KMS-11 (cell line): ENCODE data around the gene ZYX.

ENCODE experiments used
- H2AFZ ChIP-seq: fragments of 200-600 bp; sonication (generic); 2 replicates; pipeline ENCODE4 v1.6.1; 2016; ENCODE audit warnings: antibody characterized with exemption, mixed run types, low read depth
- H3K27ac ChIP-seq: fragments of 200-600 bp; sonication (generic); 2 replicates; pipeline ENCODE4 v1.6.1; 2016; ENCODE audit warnings: mild to moderate bottlenecking, mixed run types
- H3K27me3 ChIP-seq: fragments of 200-600 bp; sonication (generic); 2 replicates; pipeline ENCODE4 v1.6.1; 2017; ENCODE audit warnings: mild to moderate bottlenecking, low read depth, mixed run types, moderate library complexity; ENCODE audit not compliant: insufficient read depth
- H3K36me3 ChIP-seq: fragments of 200-600 bp; sonication (generic); 2 replicates; pipeline ENCODE4 v1.6.1; 2017; ENCODE audit warnings: mild to moderate bottlenecking, mixed run types; ENCODE audit not compliant: insufficient read depth
- H3K4me1 ChIP-seq: fragments of 200-600 bp; sonication (generic); 2 replicates; pipeline ENCODE4 v1.6.1; 2016; ENCODE audit warnings: mild to moderate bottlenecking, low read depth, mixed run types; ENCODE audit not compliant: poor library complexity, severe bottlenecking
- H3K4me2 ChIP-seq: fragments of 200-600 bp; sonication (generic); 2 replicates; pipeline ENCODE4 v1.7.0; 2016; ENCODE audit warnings: mild to moderate bottlenecking, mixed run types
- H3K4me3 ChIP-seq: fragments of 200-600 bp; sonication (generic); IDR thresholded peaks from 2 replicates; pipeline ENCODE4 v1.6.1; 2017; ENCODE audit warnings: low read depth, low read length, mixed read lengths; ENCODE audit not compliant: insufficient read depth
- H3K79me2 ChIP-seq: fragments of 200-600 bp; sonication (generic); 2 replicates; pipeline ENCODE4 v1.6.1; 2016; ENCODE audit warnings: low read depth, mixed run types; ENCODE audit not compliant: insufficient read depth
- H3K9ac ChIP-seq: fragments of 200-600 bp; sonication (generic); 2 replicates; pipeline ENCODE4 v1.6.1; 2016; ENCODE audit warnings: mild to moderate bottlenecking, mixed run types
- H4K20me1 ChIP-seq: fragments of 200-600 bp; sonication (generic); 2 replicates; pipeline ENCODE4 v1.6.1; 2016; ENCODE audit warnings: mild to moderate bottlenecking, mixed run types; ENCODE audit not compliant: insufficient read depth
- CTCF ChIP-seq: fragments of 200-600 bp; sonication (generic); conservative IDR thresholded peaks from 2 replicates; pipeline ENCODE4 v1.6.1; 2017; ENCODE audit warnings: low read depth, mild to moderate bottlenecking, antibody characterized with exemption, low read length, moderate library complexity, mixed read lengths

The ZYX gene

DNA sequence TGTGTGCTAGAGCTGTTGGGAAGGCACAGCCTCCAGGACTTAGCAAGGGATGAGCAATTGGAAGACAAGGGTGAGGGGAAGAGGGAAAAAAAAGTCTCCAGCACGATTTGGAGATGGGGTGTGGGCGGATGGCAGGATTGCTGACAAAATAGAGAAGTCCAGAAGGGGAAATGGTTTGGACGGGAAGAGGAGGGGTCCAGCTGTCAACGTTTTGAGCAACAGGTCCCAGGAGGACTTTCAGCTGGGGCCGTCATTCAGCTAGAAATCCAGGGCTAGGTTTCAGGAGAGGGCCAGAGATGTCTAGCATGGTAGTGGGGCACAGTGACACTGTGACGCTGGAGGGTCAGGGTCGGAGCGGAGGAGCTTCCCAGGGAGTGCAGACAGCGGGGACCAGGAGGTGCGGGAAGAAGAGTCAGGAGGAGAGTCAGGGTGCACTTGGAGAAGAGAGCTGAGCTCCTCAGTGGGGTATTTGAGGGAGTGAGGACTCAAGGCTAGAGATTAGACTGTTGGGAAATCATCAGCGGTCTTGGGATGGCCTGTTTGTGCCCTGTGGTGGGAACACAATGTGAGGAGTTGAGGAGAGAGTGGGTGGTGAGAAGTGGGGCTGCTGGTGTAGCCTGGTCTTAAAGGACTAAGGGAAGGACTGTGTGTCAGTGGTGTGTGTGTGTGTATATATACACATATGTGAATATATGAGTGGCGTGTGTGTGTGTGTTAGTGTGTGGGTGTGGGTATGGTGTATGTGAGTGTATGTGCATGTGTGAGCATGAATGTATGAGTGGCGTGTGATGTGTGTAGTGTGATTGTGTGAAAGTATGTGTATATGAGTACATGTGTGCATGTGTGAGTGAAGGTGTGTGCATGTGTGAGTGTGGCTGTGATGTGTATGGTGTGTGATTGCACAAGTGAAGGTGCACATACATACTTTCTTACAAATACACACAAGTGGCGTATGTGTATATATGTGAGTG, 3.8 kb downstream of the ZYX start:
- no peak overlapping the region for H3K9ac ChIP-seq
- TF ChIP-seq CTCF: no peak
- peaks cover under 1% of the 10 kb centered on the region for H3K4me1 ChIP-seq
- no peaks in the 10 kb centered on the region for H4K20me1 ChIP-seq
- H3K27ac ChIP-seq: no peak overlapping the region
- no peaks in the 10 kb centered on the region; the same call in 1 of the 2 replicates for H3K79me2 ChIP-seq
- no peak overlapping the region for H3K4me2 ChIP-seq
- H3K36me3 ChIP-seq: no peaks in the 10 kb centered on the region; the same call in 1 of the 2 replicates
- H2AFZ ChIP-seq: no peak overlapping the region
- no peaks in the 10 kb centered on the region for H3K27me3 ChIP-seq
- H3K4me3 ChIP-seq: no peak overlapping the region

DNA sequence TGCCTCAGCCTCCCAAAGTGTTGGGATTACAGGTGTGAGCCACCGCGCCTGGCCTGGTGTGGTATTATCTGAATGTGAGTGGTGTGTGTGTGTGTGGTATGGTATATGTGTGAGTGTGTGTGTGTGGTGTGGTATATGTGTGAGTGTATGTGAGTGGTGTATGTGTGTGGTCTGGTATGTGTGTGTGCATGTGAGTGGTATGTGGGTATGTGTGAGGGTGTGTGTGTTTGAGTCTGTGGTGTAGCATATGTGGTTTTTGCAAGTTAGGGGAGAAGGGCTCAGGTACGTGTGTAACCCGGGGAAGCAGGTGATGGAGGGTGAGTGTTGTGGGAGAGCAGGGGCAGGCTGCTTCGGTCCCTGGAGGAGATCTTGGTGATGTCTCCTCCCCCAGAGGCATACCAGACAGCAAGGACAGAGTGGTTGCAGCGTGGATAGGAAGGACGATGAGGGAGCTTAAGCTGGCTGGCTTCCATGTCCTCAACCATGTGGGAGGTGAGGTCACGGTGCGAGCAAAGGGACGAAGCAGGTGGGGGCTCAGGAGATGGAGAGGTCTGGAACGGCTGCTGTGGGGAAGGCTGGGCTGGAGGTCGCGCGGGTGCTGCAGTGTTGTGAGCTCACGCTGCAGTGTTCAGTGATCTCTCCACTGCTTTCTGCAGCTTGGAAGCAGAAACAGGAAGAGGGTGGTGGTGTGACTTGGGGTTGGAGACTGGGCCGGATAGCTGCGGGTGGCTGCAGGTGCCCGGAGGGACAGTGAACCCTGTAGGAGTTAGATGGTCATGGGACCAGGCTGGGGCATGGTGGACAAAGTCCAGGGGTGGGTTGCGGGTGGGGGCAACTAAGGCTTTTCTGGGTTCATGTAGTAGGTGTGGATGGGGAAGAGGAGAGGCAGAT, 5.0 kb downstream of the ZYX start:
- Histone ChIP-seq H3K9ac (no peak overlapping the region), H3K79me2 (no peaks in the 10 kb centered on the region; the same call in 1 of the 2 replicates)

GRCh38 chr7:143387156-143387975, 6.2 kb downstream of the ZYX start:
- Histone ChIP-seq H4K20me1 (no peaks in the 10 kb centered on the region), H3K4me1 (no peaks in the 10 kb centered on the region), H2AFZ (no peak overlapping the region), H3K36me3 (no peaks in the 10 kb centered on the region; the same call in 1 of the 2 replicates), H3K27ac (no peak overlapping the region), H3K27me3 (no peaks in the 10 kb centered on the region), H3K9ac (no peak overlapping the region), H3K79me2 (no peaks in the 10 kb centered on the region; the same call in 1 of the 2 replicates), H3K4me3 (no peak overlapping the region), H3K4me2 (no peak overlapping the region)
- no peak for TF ChIP-seq CTCF

More for the DNA sequence above, 5.0 kb downstream of the ZYX start:
- Histone ChIP-seq H4K20me1 (no peaks in the 10 kb centered on the region), H3K36me3 (no peaks in the 10 kb centered on the region; the same call in 1 of the 2 replicates), H3K27me3 (no peaks in the 10 kb centered on the region), H3K4me1 (no peaks in the 10 kb centered on the region), H3K27ac (no peak overlapping the region), H3K4me3 (no peak overlapping the region), H3K4me2 (no peak overlapping the region), H2AFZ (no peak overlapping the region)
- TF ChIP-seq CTCF: no peak

GRCh38 chr7:143388051-143388450, 6.9 kb downstream of the ZYX start:
- no peak overlapping the region for H3K4me3 ChIP-seq
- H4K20me1 ChIP-seq: no peaks in the 10 kb centered on the region
- no peaks in the 10 kb centered on the region; the same call in 1 of the 2 replicates for H3K79me2 ChIP-seq
- H2AFZ ChIP-seq: no peak overlapping the region
- H3K9ac ChIP-seq: no peak overlapping the region
- no peaks in the 10 kb centered on the region; the same call in 1 of the 2 replicates for H3K36me3 ChIP-seq
- no peak overlapping the region for H3K27ac ChIP-seq
- H3K27me3 ChIP-seq: no peaks in the 10 kb centered on the region
- no peaks in the 10 kb centered on the region for H3K4me1 ChIP-seq
- H3K4me2 ChIP-seq: no peak overlapping the region
- no peak for TF ChIP-seq CTCF
